GM18907 (cell line): Measurements from ENCODE around the gene SLC39A12.
A peak's percentile ranks its signal among the peaks of the same experiment; 100 is the strongest.
"Not testable (repeated sequence)": the region's sequence is repeated elsewhere in the genome, so short reads cannot be mapped to it uniquely, and the experiment has no call there.

Experiments
- ATAC-seq: cut with Tn5 transposase; IDR thresholded peaks from one replicate; pipeline ENCODE4 v1.9.1; 2021; ENCODE audit warnings: mild to moderate bottlenecking, moderate library complexity; ENCODE audit not compliant: unreplicated experiment

SLC39A12 gene

GRCh38 chr10:17951868-17952371 lies at the start of gene SLC39A12:
Gene SLC39A12 (plus strand): TSS chr10:17951918. CDS start chr10:17953277, 1,359 bp downstream.
- no peak for ATAC-seq

GRCh38 chr10:17904564-17904963 lies 47.2 kb upstream of the SLC39A12 start:
- ATAC-seq, result no peak

- no peak for ATAC-seq
Observed at GRCh38 chr10:17905491-17905890, 46.2 kb upstream of the SLC39A12 start.

- no peak for ATAC-seq
Observed at GRCh38 chr10:17906002-17906401, 45.7 kb upstream of the SLC39A12 start.

GRCh38 chr10:17907641-17908040 lies 44.1 kb upstream of the SLC39A12 start:
- ATAC-seq, result no peak

- ATAC-seq, result peak; percentile 67
Observed at GRCh38 chr10:17910125-17910789, 41.5 kb upstream of the SLC39A12 start.

- ATAC-seq, result no peak
Observed at GRCh38 chr10:17912754-17913153, 39.0 kb upstream of the SLC39A12 start.

- no peak for ATAC-seq
Observed at GRCh38 chr10:17913604-17914003, 38.1 kb upstream of the SLC39A12 start.

GRCh38 chr10:17914169-17915045 lies 37.3 kb upstream of the SLC39A12 start:
- no peak for ATAC-seq

GRCh38 chr10:17915181-17915580 lies 36.5 kb upstream of the SLC39A12 start:
- ATAC-seq, result no peak

- no peak for ATAC-seq
Observed at GRCh38 chr10:17918187-17918903, 33.4 kb upstream of the SLC39A12 start.

- no peak for ATAC-seq
Observed at GRCh38 chr10:17921378-17921777, 30.3 kb upstream of the SLC39A12 start.

- no peak for ATAC-seq
Observed at GRCh38 chr10:17923728-17924127, 28.0 kb upstream of the SLC39A12 start.

- no peak for ATAC-seq
Observed at GRCh38 chr10:17943033-17943745, 8.5 kb upstream of the SLC39A12 start.

GRCh38 chr10:17950269-17950668 lies 1.4 kb upstream of the SLC39A12 start:
- ATAC-seq, result not testable (repeated sequence)

GRCh38 chr10:17950726-17951125 lies 992 bp upstream of the SLC39A12 start:
- no peak for ATAC-seq

GRCh38 chr10:17954372-17954771 lies 2.7 kb downstream of the SLC39A12 start:
- ATAC-seq, result not testable (repeated sequence)

GRCh38 chr10:17954861-17955260 lies 3.1 kb downstream of the SLC39A12 start:
- no peak for ATAC-seq

GRCh38 chr10:17958049-17958448 lies 6.3 kb downstream of the SLC39A12 start:
- no peak for ATAC-seq

GRCh38 chr10:17959870-17960269 lies 8.2 kb downstream of the SLC39A12 start:
- ATAC-seq, result no peak
